ENCODE data around the gene SUDS3. TPM values are rescaled to one million over a fixed set of nuclear protein-coding genes. Genes with fewer than 3 reads are reported as not detected.

SUDS3 gene
- total RNA-seq, 1 experiment from 2014 or later: 42.8 TPM

DNA sequence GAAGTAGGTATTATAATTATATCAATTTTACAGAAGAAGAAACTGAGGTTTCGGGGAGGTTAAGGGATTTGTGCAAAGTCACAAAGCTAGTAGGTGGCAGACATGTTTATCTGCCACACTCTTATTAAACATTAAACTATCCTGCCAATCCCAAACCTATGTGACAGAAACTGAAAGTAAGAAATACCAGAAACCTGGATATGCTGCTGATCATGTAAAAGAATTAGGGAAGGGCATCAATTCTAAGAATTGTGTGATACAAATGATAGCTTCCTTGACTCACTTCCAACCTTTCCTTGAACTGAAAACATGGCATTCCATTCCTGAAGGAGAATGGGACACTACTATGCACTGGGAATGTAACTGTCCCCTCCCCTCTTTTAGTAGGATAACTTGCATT lies 20.5 kb upstream of the SUDS3 start:
- ChIA-PET CTCF (interaction anchor here (0.5 kb wide), 1 partner anchor 134 kb away, joined by 4 read pairs; no protein-coding TSS in a partner anchor), POLR2A (no interaction called here)
- Mint-ChIP-seq H3K36me3 (ENCODE audit: insufficient read depth, unreplicated experiment) (no peaks in the 10 kb centered on the region), H3K4me3 (ENCODE audit: unreplicated experiment) (no peak overlapping the region), H3K27ac (ENCODE audit: unreplicated experiment) (no peak overlapping the region), H3K4me1 (ENCODE audit: low read depth, unreplicated experiment) (peaks cover 17% of the 10 kb centered on the region), H3K9me3 (ENCODE audit: unreplicated experiment) (no peaks in the 10 kb centered on the region), H3K27me3 (ENCODE audit: insufficient read depth, unreplicated experiment) (no peaks in the 10 kb centered on the region)
- intact Hi-C loops (cut with micrococcal nuclease; ENCODE audit: unreplicated experiment): no loop called here
- H3K4me1 ChIP-seq: peaks cover 22% of the 10 kb centered on the region
- no peak for DNase-seq
- no peaks in the 10 kb centered on the region for H3K27me3 ChIP-seq (replicated peaks; ENCODE audit: control insufficient read depth, insufficient read depth, low read length)
- no peaks in the 10 kb centered on the region for H3K36me3 ChIP-seq (ENCODE audit: control insufficient read depth, insufficient read depth, low read length)
- no peak for TF ChIP-seq CTCF (IDR thresholded peaks at IDR 0.05; ENCODE audit: insufficient read depth in 1 of 2, low read depth in 1 of 2, low read length in 1 of 2, severe bottlenecking in 1 of 2, unreplicated experiment in 1 of 2)
- no TSS peak for BruUV-seq (replicated peaks)
- no peak overlapping the region for H3K4me3 ChIP-seq (ENCODE audit: low read depth, low read length)
- H3K9me3 ChIP-seq: no peaks in the 10 kb centered on the region

GRCh38 chr12:118356809-118357256 lies 19.5 kb upstream of the SUDS3 start:
- Mint-ChIP-seq H3K4me3 (ENCODE audit: unreplicated experiment) (peak overlapping the region; percentile 34), H3K27me3 (ENCODE audit: insufficient read depth, unreplicated experiment) (no peaks in the 10 kb centered on the region), H3K4me1 (ENCODE audit: low read depth, unreplicated experiment) (peaks cover 17% of the 10 kb centered on the region), H3K9me3 (ENCODE audit: unreplicated experiment) (no peaks in the 10 kb centered on the region), H3K36me3 (ENCODE audit: insufficient read depth, unreplicated experiment) (no peaks in the 10 kb centered on the region), H3K27ac (ENCODE audit: unreplicated experiment) (peak overlapping the region; percentile 36)
- no TSS peak for BruUV-seq (replicated peaks)
- no peak for DNase-seq
- Histone ChIP-seq H3K27me3 (replicated peaks; ENCODE audit: control insufficient read depth, insufficient read depth, low read length) (no peaks in the 10 kb centered on the region), H3K4me1 (peaks cover 22% of the 10 kb centered on the region), H3K9me3 (no peaks in the 10 kb centered on the region), H3K4me3 (ENCODE audit: low read depth, low read length) (no peak overlapping the region), H3K36me3 (ENCODE audit: control insufficient read depth, insufficient read depth, low read length) (no peaks in the 10 kb centered on the region)
- TF ChIP-seq CTCF (IDR thresholded peaks at IDR 0.05; ENCODE audit: insufficient read depth in 1 of 2, low read depth in 1 of 2, low read length in 1 of 2, severe bottlenecking in 1 of 2, unreplicated experiment in 1 of 2): no peak
- intact Hi-C loops (cut with micrococcal nuclease; ENCODE audit: unreplicated experiment): no loop called here
- CTCF ChIA-PET: interaction anchor here (0.7 kb wide), 1 partner anchor 21 kb away, joined by 4 read pairs; no protein-coding TSS in a partner anchor
- POLR2A ChIA-PET: no interaction called here

DNA sequence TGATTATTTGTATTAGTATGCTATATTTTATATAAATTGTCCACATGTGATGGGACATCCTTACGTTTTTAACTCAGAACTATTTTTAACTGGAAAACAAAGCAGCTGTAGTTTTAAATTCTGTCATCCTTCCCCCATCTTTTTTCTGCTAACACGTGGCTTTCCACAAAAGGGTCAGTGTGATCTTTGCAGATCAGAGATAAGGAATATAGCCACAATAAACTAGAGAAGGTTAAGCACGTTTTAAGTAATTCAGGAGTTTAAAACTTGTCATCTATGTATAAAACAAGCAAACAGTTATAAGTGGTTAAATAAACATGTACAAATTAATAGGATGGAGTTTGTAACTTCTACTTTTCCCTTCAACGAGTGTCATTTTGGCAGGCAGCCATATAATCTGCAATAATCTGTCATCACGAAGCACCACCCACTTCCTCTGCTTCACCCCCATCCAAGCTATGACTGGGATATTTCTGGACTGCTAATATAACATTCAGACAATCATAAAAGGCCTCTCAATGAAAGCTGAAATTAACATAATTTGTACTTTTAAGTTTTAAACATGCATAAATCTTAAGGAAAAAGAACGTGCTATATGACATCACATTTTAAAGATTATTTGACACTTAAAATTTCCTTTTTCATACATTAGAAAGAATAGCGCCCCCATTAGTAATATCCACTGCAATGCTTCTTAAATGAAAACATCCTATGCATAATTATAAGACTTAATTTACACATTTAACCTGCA lies 18.9 kb upstream of the SUDS3 start:
- H3K9me3 Mint-ChIP-seq (ENCODE audit: unreplicated experiment): no peaks in the 10 kb centered on the region
- H3K36me3 Mint-ChIP-seq (ENCODE audit: insufficient read depth, unreplicated experiment): no peaks in the 10 kb centered on the region
- no peaks in the 10 kb centered on the region for H3K36me3 ChIP-seq (ENCODE audit: control insufficient read depth, insufficient read depth, low read length)
- intact Hi-C loops (cut with micrococcal nuclease; ENCODE audit: unreplicated experiment): no loop called here
- no TSS peak for BruUV-seq (replicated peaks)
- peaks cover 17% of the 10 kb centered on the region for H3K4me1 Mint-ChIP-seq (ENCODE audit: low read depth, unreplicated experiment)
- peak overlapping the region; percentile 36 for H3K27ac Mint-ChIP-seq (ENCODE audit: unreplicated experiment)
- H3K27me3 ChIP-seq (replicated peaks; ENCODE audit: control insufficient read depth, insufficient read depth, low read length): no peaks in the 10 kb centered on the region
- H3K4me3 ChIP-seq (ENCODE audit: low read depth, low read length): no peak overlapping the region
- peaks cover 22% of the 10 kb centered on the region for H3K4me1 ChIP-seq
- ChIA-PET POLR2A (no interaction called here), CTCF (interaction anchor here (0.7 kb wide), 1 partner anchor 21 kb away, joined by 4 read pairs; no protein-coding TSS in a partner anchor)
- H3K27me3 Mint-ChIP-seq (ENCODE audit: insufficient read depth, unreplicated experiment): no peaks in the 10 kb centered on the region
- no peaks in the 10 kb centered on the region for H3K9me3 ChIP-seq
- TF ChIP-seq CTCF (IDR thresholded peaks at IDR 0.05; ENCODE audit: insufficient read depth in 1 of 2, low read depth in 1 of 2, low read length in 1 of 2, severe bottlenecking in 1 of 2, unreplicated experiment in 1 of 2): no peak
- H3K4me3 Mint-ChIP-seq (ENCODE audit: unreplicated experiment): peak overlapping the region; percentile 34
- no peak for DNase-seq
